GM18517 (cell line): Measurements from ENCODE around the gene CPA5.
"Not testable (repeated sequence)": the region's sequence is repeated elsewhere in the genome, so short reads cannot be mapped to it uniquely, and the experiment has no call there.

ENCODE experiments used
- ATAC-seq: cut with Tn5 transposase; IDR thresholded peaks from one replicate; pipeline ENCODE4 v1.9.1; 2021; ENCODE audit warnings: mild to moderate bottlenecking, moderate library complexity; ENCODE audit not compliant: unreplicated experiment

CPA5 gene

DNA sequence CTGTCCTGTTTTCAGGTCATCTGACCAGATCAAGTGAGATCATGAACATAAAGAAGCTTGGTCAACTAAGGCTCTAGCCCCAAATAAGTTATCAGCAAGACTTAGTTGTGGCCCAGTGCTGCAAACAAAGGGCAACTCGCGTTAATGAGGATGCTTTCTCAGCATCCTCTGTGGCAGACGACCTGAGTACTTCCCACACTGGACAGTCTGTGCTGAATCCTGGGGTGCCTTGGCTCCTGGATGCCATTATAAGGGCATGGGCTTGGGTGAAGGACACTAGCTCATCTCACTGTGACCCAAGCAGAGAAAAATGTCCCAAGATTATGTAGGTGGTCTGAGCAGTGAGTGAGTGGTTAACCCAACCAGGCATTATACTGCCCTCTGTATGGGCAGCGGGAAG lies 13.9 kb downstream of the CPA5 start:
- ATAC-seq = no peak

DNA sequence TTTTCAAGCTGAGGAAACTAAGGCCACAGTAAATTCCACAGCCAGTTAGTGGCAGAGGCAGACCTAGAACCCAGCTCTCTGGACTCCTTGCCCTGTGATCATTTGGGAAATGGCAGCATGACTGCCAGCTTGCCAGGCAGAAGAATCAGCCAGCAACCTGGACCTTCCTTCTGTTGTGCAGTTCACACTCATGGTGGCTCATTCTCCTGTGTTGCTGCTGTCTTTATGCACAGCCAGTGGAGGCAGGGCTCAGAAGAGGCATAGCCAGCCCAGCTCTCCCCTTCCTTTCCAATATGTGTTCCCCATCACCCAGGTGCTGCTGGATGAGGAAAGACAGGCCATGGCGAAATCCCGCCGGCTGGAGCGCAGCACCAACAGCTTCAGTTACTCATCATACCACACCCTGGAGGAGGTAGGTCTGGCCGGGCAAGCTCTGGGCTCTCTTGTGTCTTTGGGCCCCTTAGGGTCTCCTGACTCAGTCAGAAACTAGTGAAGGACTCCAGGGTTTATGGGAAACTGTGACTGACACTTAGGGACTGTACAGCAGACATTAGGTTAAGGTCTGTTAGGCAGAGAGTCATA lies 14.8 kb downstream of the CPA5 start:
- no peak for ATAC-seq

DNA sequence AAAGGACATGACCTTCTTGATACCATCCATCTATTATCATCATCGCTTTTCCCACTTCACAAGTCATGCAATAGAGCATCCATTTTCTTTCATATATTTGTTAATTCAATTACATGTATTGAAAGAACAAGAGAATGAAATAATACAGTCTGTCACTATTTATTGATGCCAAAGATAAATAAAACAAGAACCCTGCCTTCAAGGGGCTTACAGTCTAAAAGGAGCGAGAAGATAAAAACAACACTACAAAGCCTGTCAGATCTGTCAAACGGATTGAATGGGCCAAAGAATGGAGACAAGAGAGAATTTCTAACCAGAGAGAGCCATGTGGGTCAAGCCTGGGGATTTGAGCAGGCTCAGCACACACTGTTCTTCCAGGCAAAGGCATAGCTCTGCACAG lies 15.9 kb downstream of the CPA5 start:
- ATAC-seq = no peak

DNA sequence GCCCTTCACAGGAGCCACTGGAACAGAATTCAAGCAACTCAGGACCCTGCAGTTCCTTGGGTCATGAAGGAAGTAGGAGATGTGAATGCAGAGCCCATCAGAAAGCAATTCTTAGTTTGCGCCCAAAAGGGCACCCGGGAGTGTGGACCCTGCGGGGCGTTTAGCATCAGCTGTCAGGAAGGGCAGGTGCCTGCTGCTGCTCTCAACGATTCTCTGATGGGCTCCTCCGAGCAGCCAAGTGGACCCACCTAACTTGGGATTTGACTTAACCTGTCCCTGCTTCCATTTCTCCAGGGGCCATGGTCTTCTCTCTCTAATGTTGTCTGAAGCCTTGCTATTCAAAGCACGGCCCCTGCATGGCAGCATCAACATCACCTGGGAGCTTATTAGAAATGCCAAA lies 17.1 kb downstream of the CPA5 start:
- no peak for ATAC-seq

DNA sequence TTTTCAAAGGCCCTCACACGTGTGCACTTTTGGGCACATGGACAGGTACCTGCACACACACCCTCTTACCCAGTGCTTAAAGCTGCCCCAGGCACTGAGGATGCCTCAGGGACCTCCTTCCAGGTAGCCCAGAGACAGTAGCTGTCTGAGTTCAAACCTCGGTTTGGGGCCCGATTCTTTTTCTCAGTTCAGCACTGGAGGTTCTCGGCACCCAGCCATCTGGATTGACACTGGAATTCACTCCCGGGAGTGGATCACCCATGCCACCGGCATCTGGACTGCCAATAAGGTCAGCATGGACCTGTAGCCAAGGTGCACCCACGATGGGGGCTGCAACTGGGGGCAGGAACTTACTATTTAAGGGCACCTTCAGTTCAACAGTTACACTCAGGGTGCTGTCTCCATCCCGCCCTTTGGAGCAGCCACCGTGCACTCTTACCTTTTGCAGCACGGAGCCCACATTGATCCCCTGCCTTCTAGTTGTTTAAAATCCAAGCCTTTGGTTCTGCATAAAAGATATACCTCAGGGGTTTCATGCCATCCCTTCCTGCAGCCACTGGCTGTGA lies 17.7 kb downstream of the CPA5 start:
- ATAC-seq = no peak

DNA sequence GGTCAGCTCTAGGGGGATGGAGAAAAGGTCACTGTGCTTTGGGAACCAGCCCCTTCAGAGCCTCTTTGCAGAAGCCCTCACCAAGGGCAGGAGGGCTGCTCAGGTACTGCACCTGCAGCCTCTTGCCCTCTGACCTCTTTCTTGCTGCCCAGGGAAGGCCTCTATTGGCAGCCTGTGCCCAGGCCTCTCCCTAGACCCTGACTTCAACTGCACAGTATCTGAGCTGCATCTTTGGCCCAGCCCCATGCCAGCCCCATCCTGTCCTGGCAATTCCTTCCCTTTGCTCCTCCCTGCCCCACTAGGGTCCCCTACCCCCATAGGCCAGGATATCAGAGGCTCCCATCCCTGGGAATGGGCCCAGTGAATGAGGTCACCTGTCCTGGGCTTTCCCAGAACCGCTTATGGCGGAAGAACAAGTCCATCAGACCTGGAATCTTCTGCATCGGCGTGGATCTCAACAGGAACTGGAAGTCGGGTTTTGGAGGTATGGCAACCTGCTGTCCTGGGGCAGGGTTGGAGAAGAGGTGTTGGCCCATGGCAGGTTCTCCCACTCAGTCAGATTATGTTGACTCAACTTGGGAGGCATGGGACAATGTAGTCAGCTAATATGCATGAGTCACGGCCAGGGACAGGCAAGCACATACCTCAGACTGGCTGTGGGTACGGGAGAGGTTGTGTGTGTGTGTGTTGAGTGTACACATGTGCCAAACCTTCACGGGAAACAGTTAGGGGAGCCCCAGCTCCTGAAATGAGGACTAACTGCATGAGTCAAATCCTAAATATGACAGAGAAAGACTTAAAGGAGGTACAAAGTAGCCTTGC lies 18.6 kb downstream of the CPA5 start:
- ATAC-seq = no peak

DNA sequence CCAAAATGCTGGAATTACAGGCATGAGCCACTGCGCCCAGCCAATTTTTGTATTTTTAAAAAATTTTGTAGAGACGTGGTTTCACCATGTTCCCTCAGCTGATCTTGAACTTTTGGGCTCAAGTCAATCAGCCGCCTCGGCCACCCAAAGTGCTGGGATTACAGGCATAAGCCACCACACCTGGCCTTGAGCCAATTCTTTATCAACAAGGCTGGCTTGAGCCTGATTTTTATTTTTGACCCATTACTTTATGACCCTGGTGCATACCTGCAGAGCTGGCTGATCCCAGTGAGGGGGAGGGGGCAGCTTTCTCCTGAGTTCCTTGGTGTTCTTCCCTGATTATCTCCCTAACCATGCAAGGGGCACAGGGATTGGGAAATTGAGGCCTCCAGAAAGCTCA lies 19.8 kb downstream of the CPA5 start:
- no peak for ATAC-seq

DNA sequence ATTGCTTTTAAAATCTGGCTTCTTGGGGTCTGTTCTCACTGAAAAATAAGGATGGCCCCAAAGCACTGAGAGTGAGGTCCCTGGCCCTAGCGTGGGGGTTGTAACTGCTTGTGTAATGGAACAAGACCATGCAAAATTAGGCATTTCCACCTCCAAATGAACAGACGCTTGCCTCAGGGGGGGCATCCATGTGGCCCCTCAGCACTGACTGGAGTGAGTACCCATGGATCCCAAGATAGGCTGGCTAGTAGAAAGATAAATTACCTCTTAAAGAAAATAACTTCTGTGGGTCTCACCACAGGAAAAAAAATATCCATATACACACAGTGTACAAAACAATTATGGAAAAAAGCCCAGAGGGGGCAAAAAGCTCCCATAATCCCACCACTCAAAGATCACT lies 20.5 kb downstream of the CPA5 start:
- ATAC-seq = no peak

DNA sequence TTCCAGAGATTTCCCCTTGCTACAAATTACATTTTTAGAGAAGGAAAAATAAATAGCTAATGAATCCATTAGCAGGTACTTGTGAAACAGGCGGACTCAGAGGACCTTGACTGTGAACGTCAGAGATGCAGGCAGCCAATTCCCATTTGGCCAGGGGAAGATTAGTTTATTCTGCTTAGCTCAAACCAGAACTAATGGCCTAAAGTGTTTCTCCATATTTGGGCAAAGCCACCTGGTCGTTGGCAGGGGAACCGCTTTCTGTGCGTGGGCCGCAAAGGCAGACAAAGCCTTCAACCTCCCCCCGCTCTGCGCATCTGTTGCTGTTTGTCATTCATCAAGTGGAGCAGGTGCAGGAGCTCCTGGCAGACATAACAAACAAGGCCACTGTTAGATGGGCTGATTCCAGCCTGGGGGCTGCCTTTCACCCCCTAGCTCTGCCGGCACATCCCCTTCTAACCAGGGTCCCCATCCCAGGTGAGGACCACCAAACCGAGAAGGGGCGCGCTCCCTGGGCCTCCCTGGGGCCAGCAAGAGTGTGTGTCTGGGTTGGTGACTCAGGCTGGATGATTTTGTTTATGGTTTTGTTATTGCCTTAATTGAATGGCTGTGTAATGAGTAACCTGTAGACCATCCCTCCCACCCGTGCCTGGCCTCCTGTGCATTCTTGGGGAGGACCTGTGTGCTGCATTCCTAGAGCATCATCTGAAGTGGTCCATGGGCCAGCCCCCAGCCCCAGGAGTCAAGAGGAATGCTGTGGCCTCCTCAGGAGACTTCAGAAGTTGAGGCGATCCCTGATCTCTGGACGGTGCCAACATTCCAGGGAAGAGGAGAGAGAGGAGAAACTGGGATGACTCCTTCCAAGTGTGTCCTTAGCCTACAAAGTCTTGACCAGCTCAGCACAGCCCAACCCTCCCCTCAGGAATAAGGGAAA lies 21.2 kb downstream of the CPA5 start:
- peak; percentile 56 for ATAC-seq

DNA sequence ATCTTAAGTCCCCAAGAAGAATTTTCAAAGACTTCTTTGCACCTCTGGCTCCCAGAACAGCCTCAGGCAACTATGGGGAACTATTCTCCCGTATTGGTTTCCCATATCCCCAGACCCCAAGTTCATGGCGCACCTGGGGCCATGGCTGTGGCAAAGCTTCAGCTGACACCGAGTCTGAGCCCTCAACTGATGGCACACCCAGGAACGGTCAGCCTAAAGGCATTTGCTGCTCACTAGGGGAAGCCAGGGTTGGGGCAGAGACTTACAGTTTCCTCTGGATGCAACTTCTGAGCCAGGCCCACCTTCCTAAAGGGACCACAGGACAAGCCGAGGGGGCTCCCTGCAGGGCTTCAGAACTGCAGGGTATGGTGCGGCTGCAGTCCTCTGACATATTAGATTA lies 21.9 kb downstream of the CPA5 start:
- ATAC-seq = no peak

DNA sequence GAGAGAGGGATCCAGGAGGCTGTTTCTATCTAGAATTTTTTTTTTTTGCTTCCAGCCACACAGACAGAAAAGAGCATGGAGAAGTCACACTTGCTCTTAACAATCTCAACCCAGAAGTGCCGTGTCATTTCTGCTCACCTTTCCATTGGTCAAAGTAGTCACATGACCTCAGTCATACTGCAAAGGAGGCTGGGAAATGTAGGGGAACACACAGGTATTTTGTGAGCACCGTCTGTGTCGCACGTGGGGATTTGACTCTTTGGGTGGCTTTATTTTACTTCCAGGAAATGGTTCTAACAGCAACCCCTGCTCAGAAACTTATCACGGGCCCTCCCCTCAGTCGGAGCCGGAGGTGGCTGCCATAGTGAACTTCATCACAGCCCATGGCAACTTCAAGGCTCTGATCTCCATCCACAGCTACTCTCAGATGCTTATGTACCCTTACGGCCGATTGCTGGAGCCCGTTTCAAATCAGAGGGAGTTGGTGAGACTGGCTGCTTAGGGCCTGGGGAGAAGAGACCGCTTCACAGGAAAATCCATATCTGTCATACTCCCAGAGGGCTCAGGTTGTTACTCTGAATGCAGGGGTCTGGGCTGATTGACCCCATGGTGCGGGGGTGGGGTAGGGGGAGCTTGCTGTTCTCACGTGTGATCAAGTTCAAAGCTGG lies 22.6 kb downstream of the CPA5 start:
- ATAC-seq = no peak

DNA sequence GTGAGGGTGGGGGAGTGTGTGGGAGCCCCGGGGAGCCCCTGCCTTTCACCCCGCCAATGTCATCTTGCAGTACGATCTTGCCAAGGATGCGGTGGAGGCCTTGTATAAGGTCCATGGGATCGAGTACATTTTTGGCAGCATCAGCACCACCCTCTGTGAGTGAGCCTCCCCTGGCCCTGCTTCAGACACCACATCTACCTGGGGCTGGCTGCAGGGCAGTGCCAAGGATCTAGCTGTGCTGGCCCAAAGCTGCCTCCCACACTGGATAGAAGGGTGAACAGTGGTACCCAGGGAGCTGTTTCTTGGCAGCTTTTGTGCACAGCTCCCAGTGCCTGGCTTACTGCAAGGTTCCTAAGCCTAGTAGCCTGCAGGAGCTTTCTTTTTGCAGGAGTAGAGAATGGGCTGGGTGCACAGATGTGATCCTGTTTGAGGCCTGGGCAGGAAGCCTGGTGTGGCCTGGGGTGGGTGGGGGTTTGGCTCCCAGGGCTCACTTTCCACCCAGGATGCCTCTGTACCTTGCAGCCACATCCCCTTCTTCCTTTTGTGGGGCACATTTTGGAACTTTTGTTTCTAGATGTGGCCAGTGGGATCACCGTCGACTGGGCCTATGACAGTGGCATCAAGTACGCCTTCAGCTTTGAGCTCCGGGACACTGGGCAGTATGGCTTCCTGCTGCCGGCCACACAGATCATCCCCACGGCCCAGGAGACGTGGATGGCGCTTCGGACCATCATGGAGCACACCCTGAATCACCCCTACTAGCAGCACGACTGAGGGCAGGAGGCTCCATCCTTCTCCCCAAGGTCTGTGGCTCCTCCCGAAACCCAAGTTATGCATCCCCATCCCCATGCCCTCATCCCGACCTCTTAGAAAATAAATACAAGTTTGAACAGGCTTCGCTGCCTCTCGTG lies 23.5 kb downstream of the CPA5 start:
- no peak for ATAC-seq

DNA sequence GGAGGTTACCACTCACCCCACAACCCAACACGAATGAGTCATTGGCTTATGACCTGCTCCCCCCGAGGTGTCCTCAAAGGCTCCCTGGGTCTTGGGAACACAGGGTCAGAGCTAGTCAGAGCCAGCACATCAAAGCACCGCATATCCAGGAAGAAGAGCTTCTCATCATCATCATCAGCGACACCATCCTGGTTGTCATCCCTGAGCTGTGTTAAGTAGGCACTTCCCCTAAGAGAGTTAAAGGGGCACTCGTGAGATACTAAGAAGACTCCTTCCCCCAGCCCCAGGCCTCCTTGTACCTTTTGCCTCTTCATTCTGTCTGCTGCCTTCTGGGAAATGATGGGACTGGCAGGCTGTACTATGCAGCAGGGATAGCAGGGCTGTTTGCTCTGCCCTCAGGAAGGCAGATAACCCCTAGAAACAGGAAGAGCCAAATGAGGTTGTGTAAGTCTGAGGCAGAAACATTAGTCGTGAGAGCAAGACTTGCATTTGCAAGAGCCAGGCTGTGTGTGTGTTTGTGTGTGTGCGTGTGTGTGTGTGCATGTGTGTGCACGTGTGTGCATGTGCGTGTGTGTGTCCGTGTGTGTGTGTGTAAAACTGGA lies 24.6 kb downstream of the CPA5 start:
- ATAC-seq = no peak

DNA sequence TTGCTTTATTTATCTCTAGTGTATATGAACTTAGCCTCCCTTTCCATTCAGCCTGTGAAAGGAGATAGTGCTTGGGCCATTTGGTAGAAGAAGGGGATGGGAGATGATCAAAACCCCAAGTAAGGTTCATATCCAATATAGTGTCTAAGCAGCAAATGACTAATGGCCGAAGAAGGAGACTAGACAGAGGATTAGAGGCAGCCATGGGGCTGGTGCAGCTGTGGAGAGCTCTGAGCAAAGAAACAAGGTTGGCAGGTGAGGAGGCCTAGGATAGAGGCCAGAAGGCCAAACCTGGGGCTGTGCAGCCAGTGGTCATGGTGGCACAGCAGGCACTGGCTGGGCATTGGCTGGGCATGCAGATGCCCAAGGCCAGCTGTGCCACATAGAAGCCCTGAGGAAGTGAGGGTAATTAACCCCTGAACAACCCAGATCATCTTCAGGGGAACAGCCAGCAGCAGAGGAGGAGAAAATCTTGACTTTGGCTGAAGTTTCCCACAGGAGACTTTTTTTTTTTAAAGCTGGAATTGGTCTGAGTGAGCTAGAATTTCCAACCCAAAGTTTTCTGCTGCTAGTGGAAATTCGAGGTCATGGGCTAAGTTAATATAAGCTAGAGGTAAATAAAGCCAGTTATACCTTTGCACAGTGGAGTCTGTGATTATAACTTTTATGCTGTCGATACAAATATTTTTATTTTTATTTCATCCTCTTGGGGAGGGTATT lies 25.4 kb downstream of the CPA5 start:
- ATAC-seq = no peak

DNA sequence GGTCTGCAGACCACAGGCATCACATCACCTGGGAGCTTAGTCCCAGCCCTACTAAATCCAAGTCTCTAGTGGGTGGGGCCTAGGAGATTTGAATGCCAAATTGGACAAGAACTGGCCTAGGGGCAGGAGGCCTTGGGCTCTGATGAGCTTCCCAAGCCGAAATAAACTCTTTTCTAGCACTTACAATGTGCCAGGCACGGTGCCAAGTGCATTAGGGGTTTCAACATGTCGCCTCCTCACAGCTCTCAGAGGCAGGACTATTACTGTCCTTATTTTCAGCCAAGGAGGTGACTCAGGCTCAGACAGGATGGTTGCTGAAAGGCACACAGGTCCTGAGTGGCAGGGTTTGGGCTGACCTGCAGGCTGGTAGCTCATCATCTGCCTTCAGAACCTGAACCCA lies 26.4 kb downstream of the CPA5 start:
- no peak for ATAC-seq

DNA sequence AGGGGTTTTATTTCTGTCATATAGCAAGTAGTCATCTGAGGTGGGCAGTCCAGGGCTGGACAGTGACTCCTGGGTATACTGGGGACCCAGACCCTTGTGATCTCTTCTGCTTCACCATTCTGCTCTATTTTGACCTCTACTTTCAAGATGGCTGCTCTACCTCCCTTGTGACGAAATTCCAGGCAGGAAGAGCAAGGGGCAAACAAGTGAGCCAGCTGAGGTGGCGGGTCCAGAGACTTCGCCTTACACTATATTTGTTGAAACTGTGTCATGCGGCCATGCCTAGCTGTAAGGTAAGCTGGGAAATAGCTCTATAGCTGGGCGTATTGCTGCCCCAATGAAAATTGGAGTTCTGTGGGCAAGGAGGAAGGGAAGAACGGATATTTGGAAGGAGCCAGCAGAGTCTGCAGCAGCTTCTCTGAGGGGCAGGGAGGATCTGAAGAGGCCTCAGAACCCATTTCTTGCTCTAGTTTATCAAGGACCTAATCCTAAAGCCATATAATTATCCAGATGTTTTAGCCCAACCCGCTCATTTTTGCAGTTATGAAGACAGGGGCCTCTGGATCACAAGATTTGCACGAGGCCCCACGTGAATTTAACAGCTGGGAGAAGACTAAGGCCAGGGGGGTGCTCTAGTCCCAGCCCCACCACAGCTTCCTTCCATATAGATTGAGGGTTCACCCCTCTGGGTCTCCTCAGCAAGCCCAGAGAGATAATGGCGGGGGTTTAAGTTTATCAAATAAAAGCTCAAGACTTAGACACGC lies 28.0 kb downstream of the CPA5 start:
- no peak for ATAC-seq

DNA sequence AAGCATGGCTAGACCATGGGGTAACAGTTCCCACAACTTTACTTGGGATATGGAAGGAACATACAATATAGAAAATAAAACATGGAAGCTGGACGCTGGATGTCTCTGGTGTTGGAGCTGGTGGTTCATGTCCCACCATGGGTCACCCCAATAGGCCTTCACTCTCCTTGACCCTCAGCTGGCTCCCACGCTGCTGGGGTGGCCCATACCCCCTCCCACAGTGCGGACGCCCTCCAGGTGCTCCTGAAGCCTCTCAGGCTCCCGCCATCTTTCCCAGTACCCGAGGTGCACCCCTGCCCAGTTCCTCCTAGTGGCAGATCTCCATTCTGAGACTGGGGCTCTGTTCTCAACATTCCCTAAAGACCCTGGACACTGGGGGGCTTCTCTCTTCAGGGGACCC lies 29.9 kb downstream of the CPA5 start:
- no peak for ATAC-seq

DNA sequence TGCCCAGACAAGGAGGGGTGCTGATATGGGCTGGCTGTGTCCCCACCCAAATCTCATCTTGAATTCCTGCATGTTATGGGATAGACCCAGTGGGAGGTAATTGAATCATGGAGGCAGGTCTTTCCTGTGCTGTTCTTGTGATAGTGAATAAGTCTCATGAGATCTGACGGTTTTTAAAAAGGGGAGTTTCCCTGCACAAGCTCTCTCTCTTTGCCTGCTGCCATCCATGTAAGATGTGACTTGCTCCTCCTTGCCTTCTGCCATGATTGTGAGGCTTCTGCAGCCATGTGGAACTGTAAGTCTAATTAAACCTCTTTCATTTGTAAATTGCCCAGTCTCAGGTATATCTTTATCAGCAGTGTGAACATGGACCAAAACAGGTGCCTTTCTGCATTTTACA lies 31.8 kb downstream of the CPA5 start:
- not testable (repeated sequence) for ATAC-seq
